H1 (cell line): ENCODE results near the gene TOP1. TPM values are rescaled to one million over a fixed set of nuclear protein-coding genes. Genes with fewer than 3 reads are reported as not detected.

Source experiments
- CTCF ChIA-PET: fragments of 300-600 bp; sonication (Branson Sonifier 250); formaldehyde crosslinking; loops from one replicate; lab custom pipeline; 2021; ENCODE audit not compliant: partially characterized antibody; lab: Charles Lee
- POLR2A ChIA-PET: fragments of 300-600 bp; sonication (Branson Sonifier 250); formaldehyde crosslinking; loops from one replicate; lab custom pipeline; 2021; ENCODE audit warnings: inconsistent platforms; ENCODE audit not compliant: partially characterized antibody; lab: Charles Lee
- DNase-seq, 2 experiments: peaks; one replicate each; pipeline versions ENCODE4 v3.0.0 to v3.0.0-alpha.2; 2010 to 2022; ENCODE audit warnings: low spot score in 2 of 2, low read depth in 1 of 2, mixed read lengths in 1 of 2
- FAIRE-seq: peaks from 2 replicates; lab custom pipeline; 2011; peaks lifted over from hg19 to GRCh38; lab: Jason Lieb, UNC
- H2AFZ ChIP-seq: 2 replicates; pipeline ENCODE4 v1.8.1; 2012; ENCODE audit warnings: low read length, inconsistent platforms
- H2AK5ac ChIP-seq: 2 replicates; pipeline ENCODE4 v1.6.1; 2013; ENCODE audit warnings: low read depth, low read length
- H2BK120ac ChIP-seq: replicated peaks from 2 replicates; pipeline ENCODE3; 2013; ENCODE audit warnings: low read depth, low read length, inconsistent platforms
- H2BK12ac ChIP-seq: 2 replicates; pipeline ENCODE4 v1.6.1; 2013; ENCODE audit warnings: low read depth, low read length
- H2BK15ac ChIP-seq: 2 replicates; pipeline ENCODE4 v1.6.1; 2013; ENCODE audit warnings: low read length
- H2BK20ac ChIP-seq: 2 replicates; pipeline ENCODE4 v1.6.1; 2013; ENCODE audit warnings: low read length
- H2BK5ac ChIP-seq: 2 replicates; pipeline ENCODE4 v1.6.1; 2013; ENCODE audit warnings: low read depth, low read length
- H3K14ac ChIP-seq: 2 replicates; pipeline ENCODE4 v1.6.1; 2013; ENCODE audit warnings: inconsistent platforms; ENCODE audit not compliant: insufficient read length
- H3K18ac ChIP-seq: 2 replicates; pipeline ENCODE4 v1.6.1; 2013; ENCODE audit warnings: low read length; ENCODE audit errors: extremely low read depth
- H3K23ac ChIP-seq: 2 replicates; pipeline ENCODE4 v1.6.1; 2013; ENCODE audit warnings: inconsistent platforms; ENCODE audit not compliant: insufficient read length
- H3K23me2 ChIP-seq: 2 replicates; pipeline ENCODE4 v1.6.1; 2013; ENCODE audit warnings: low read depth, low read length
- H3K27ac ChIP-seq: 2 replicates; pipeline ENCODE4 v1.6.1; 2011; ENCODE audit warnings: low read depth, low read length, inconsistent platforms
- H3K27me3 ChIP-seq, 4 experiments: replicated peaks in 1 of 4; 1 replicate in 1 of 4; 2 replicates in 3 of 4; pipeline versions ENCODE4 v1.6.1 to v1.8.1; 2011 to 2013; ENCODE audit warnings: low read length in 3 of 4, mild to moderate bottlenecking in 3 of 4, inconsistent platforms in 2 of 4, mixed read lengths in 2 of 4, moderate library complexity in 1 of 4; ENCODE audit not compliant: control insufficient read depth in 3 of 4, insufficient read depth in 3 of 4; ENCODE audit errors: extremely low read depth in 1 of 4
- H3K36me3 ChIP-seq, 4 experiments: 2 replicates each; pipeline versions ENCODE4 v1.6.1 to v1.8.1; 2011 to 2013; ENCODE audit warnings: mild to moderate bottlenecking in 4 of 4, low read length in 3 of 4, moderate library complexity in 2 of 4, control low read depth in 1 of 4, inconsistent platforms in 1 of 4; ENCODE audit not compliant: insufficient read depth in 4 of 4, control insufficient read depth in 2 of 4
- H3K4ac ChIP-seq: replicated peaks from 2 replicates; pipeline ENCODE3; 2013; ENCODE audit warnings: low read length, low read depth, mixed read lengths, inconsistent platforms; ENCODE audit not compliant: insufficient read length
- H3K4me1 ChIP-seq, 4 experiments: replicated peaks in 1 of 4; 1 replicate in 1 of 4; 2 replicates in 3 of 4; pipeline versions ENCODE4 v1.6.1 to v1.8.1; 2011 to 2013; ENCODE audit warnings: low read length in 3 of 4, inconsistent platforms in 2 of 4, mixed read lengths in 1 of 4; ENCODE audit not compliant: insufficient read depth in 4 of 4, control insufficient read depth in 3 of 4
- H3K4me2 ChIP-seq, 2 experiments: 2 replicates each; pipeline versions ENCODE4 v1.6.1 to v1.8.1; 2011 to 2013; ENCODE audit warnings: low read depth in 2 of 2, low read length in 2 of 2, control low read depth in 1 of 2, inconsistent platforms in 1 of 2, mild to moderate bottlenecking in 1 of 2; ENCODE audit not compliant: insufficient read depth in 1 of 2
- H3K4me3 ChIP-seq, 4 experiments: fragments of 200-600, 300-600 bp in 1 of 4; sonication (generic), shearing (Covaris generic), sonication (Bioruptor Twin) in 1 of 4; 2 replicates each; pipeline versions ENCODE4 v1.5.1 to v1.8.1; 2011 to 2016; ENCODE audit warnings: low read length in 4 of 4, low read depth in 3 of 4, control low read depth in 2 of 4, inconsistent platforms in 2 of 4, mild to moderate bottlenecking in 2 of 4, mixed read lengths in 1 of 4, moderate library complexity in 1 of 4; ENCODE audit not compliant: insufficient read depth in 2 of 4; ENCODE audit errors: extremely low read depth in 1 of 4
- H3K56ac ChIP-seq: replicated peaks from 2 replicates; pipeline ENCODE3; 2013; ENCODE audit warnings: low read depth, mild to moderate bottlenecking, mixed read lengths, low read length, inconsistent platforms; ENCODE audit not compliant: insufficient read length
- H3K79me1 ChIP-seq: 2 replicates; pipeline ENCODE4 v1.6.1; 2013; ENCODE audit warnings: low read depth, low read length, control low read depth
- H3K79me2 ChIP-seq, 2 experiments: 2 replicates each; pipeline versions ENCODE4 v1.6.1 to v1.8.1; 2012 to 2013; ENCODE audit warnings: low read length in 2 of 2, mild to moderate bottlenecking in 2 of 2, inconsistent platforms in 1 of 2; ENCODE audit not compliant: insufficient read depth in 2 of 2, control insufficient read depth in 1 of 2
- H3K9ac ChIP-seq, 4 experiments: replicated peaks in 1 of 4; 1 replicate in 1 of 4; 2 replicates in 3 of 4; pipeline versions ENCODE4 v1.6.1 to v1.8.1; 2011 to 2013; ENCODE audit warnings: low read depth in 3 of 4, low read length in 3 of 4, control low read depth in 2 of 4, mild to moderate bottlenecking in 2 of 4, moderate library complexity in 2 of 4, inconsistent platforms in 1 of 4; ENCODE audit errors: extremely low read depth in 1 of 4
- H3K9me3 ChIP-seq, 2 experiments: 2 replicates each; pipeline versions ENCODE4 v1.6.1 to v1.8.1; 2012 to 2013; ENCODE audit warnings: mild to moderate bottlenecking in 2 of 2, moderate library complexity in 2 of 2, control low read depth in 1 of 2, inconsistent platforms in 1 of 2, low read depth in 1 of 2, low read length in 1 of 2, mixed read lengths in 1 of 2; ENCODE audit not compliant: insufficient read depth in 2 of 2
- H4K20me1 ChIP-seq, 2 experiments: replicated peaks in 1 of 2; 2 replicates each; pipeline versions ENCODE3 to v1.8.1; 2011 to 2013; ENCODE audit warnings: inconsistent platforms in 2 of 2, low read length in 2 of 2, mild to moderate bottlenecking in 1 of 2; ENCODE audit not compliant: insufficient read depth in 2 of 2, control insufficient read depth in 1 of 2
- H4K5ac ChIP-seq: 2 replicates; pipeline ENCODE4 v1.6.1; 2013; ENCODE audit warnings: low read length, low read depth, mixed read lengths, inconsistent platforms; ENCODE audit not compliant: insufficient read length
- H4K8ac ChIP-seq: 2 replicates; pipeline ENCODE4 v1.8.0; 2013; ENCODE audit warnings: mild to moderate bottlenecking, moderate library complexity, low read length, inconsistent platforms; ENCODE audit not compliant: insufficient read depth; ENCODE audit errors: extremely low read depth
- H4K91ac ChIP-seq: replicated peaks from 2 replicates; pipeline ENCODE3; 2013; ENCODE audit warnings: low read length, mixed read lengths, inconsistent platforms; ENCODE audit not compliant: insufficient read length
- ASH2L ChIP-seq: fragments of 200-600, 300-600 bp; sonication (generic); IDR thresholded peaks from one replicate; pipeline ENCODE4 v1.7.1; 2017; ENCODE audit warnings: low read length
- CEBPB ChIP-seq: IDR thresholded peaks from 2 replicates; pipeline ENCODE4 v1.6.1; 2012; ENCODE audit warnings: low read depth, low read length
- CHD2 ChIP-seq: IDR thresholded peaks from 2 replicates; pipeline ENCODE4 v1.6.1; 2012; ENCODE audit warnings: low read length, improper control_type of control experiment
- EP300 ChIP-seq, 2 experiments: IDR thresholded peaks; 1 replicate in 1 of 2; 2 replicates in 1 of 2; pipeline ENCODE4 v1.6.1; 2011 to 2012; ENCODE audit warnings: low read depth in 2 of 2, low read length in 2 of 2, mild to moderate bottlenecking in 2 of 2, borderline replicate concordance in 1 of 2, inconsistent platforms in 1 of 2, moderate library complexity in 1 of 2
- EZH2 ChIP-seq: fragments of 200-600 bp; sonication (generic); IDR thresholded peaks from 2 replicates; pipeline ENCODE4 v1.7.1; 2012; ENCODE audit warnings: low read depth, mild to moderate bottlenecking, moderate library complexity, low read length, inconsistent platforms; ENCODE audit not compliant: severe bottlenecking
- NANOG ChIP-seq: IDR thresholded peaks from 2 replicates; pipeline ENCODE4 v1.6.1; 2011; ENCODE audit warnings: low read length, low read depth, mild to moderate bottlenecking, inconsistent platforms; ENCODE audit not compliant: insufficient read depth, poor library complexity, severe bottlenecking
- POU5F1 ChIP-seq: IDR thresholded peaks from 2 replicates; pipeline ENCODE4 v1.6.1; 2011; ENCODE audit warnings: low read depth, mild to moderate bottlenecking, low read length, moderate library complexity
- RXRA ChIP-seq: IDR thresholded peaks from 2 replicates; pipeline ENCODE4 v1.6.1; 2011; ENCODE audit warnings: low read depth, mild to moderate bottlenecking, low read length, moderate library complexity; ENCODE audit not compliant: insufficient read depth
- WGBS, 2 experiments: shearing (Covaris generic) in 1 of 2; methylation state at CpG; one replicate each; pipeline versions ENCODE4 v1.1.6 to v1.1.7; 2013 to 2015; ENCODE audit warnings: low lambda C conversion rate in 2 of 2, mixed read lengths in 2 of 2, inconsistent platforms in 1 of 2, low coverage in 1 of 2, missing lambda C conversion rate in 1 of 2; ENCODE audit not compliant: insufficient replicate concordance in 2 of 2, insufficient coverage in 1 of 2, insufficient read length in 1 of 2; ENCODE audit errors: extremely low coverage in 1 of 2, missing lambda C conversion rate in 1 of 2; 5-methylcytosine and 5-hydroxymethylcytosine counted together
- polyA plus RNA-seq, 7 experiments: library from polyadenylated mRNA; depleted of rRNA in 3 of 7; stranded (reverse) in 5 of 7; unstranded in 2 of 7; fragments of >200 nt in 5 of 7; fragments of 200-250 nt in 2 of 7; gene quantifications; 1 replicate in 5 of 7; 2 replicates in 1 of 7; 4 replicates in 1 of 7; pipeline versions ENCODE4 v1.2.1 to v1.2.3, GENCODE V29; 2011 to 2013; ENCODE audit warnings: missing spikeins in 2 of 7, mixed read lengths in 2 of 7
- total RNA-seq: library from RNA; stranded (reverse); fragmentation: NEBNext Ultra II Directional; extraction: Animal tissue kit (Norgen Biotek cat#: 25700); gene quantifications from 2 replicates; pipeline ENCODE4 v1.2.1, GENCODE V29; 2021
- TF ChIP-seq, protein P1 (sequence below), 3 experiments: IDR thresholded peaks; 1 replicate in 2 of 3; 2 replicates in 1 of 3; pipeline versions ENCODE4 v1.5.1 to v1.6.1; 2011; ENCODE audit warnings: low read length in 3 of 3, mild to moderate bottlenecking in 3 of 3, inconsistent platforms in 2 of 3, low read depth in 1 of 3, moderate library complexity in 1 of 3; ENCODE audit not compliant: insufficient read depth in 1 of 3; ENCODE audit errors: control extremely low read depth in 1 of 3

The TOP1 gene
- total and polyA plus RNA-seq, 2 of the 8 experiments (the other 6 are each of a cell fraction or from before 2014, with no cell fraction given), result 7.4 to 108 TPM

DNA sequence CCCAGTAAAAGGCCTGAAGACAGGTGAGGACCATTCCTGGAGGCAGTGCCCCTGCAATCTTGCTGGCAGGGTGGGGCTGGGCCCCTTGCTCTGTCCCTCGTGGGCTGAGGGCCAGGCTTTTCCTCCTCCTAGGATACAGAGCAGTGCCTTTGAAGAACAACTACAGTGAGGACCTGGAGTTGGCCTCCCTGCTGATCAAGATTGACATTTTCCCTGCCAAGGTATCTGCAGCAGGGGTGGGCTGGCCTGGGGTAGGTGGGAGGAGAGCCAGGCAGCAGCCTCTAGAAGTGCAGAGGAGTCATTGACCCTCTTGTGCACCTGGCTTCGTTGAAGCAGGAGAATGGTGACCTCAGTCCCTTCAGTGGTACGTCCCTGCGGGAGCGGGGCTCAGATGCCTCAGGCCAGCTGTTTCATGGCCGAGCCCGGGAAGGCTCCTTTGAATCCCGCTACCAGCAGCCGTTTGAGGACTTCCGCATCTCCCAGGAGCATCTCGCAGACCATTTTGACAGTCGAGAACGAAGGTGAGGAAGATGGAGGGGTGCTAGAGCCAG, 145.2 kb downstream of the TOP1 start:
- ChIA-PET CTCF (interaction anchor here (1.2 to 7.3 kb wide), 20 partner anchors 8 to 236 kb away, joined by 3 to 112 read pairs (median 6); partner anchors contain the start of gene LPIN3), POLR2A (interaction anchor here (1.0 kb wide), 1 partner anchor 15 kb away, joined by 3 read pairs; no protein-coding TSS in a partner anchor)
- FAIRE-seq, result no peak
- peaks cover 0 to 4% (median 0%) of the 10 kb centered on the region in 4 experiments; a peak in 1 of 7 replicates for H3K4me1 ChIP-seq
- no peak overlapping the region for H2BK15ac ChIP-seq
- H3K14ac ChIP-seq, result no peak overlapping the region
- H3K4me2 ChIP-seq, result no peak overlapping the region
- no peak overlapping the region for H2AK5ac ChIP-seq
- no peak overlapping the region for H3K56ac ChIP-seq
- no peak overlapping the region for H3K9ac ChIP-seq
- no peak overlapping the region for H2BK120ac ChIP-seq
- no peak overlapping the region for H4K91ac ChIP-seq
- no peak overlapping the region for H3K23ac ChIP-seq
- no peak overlapping the region for H3K4me3 ChIP-seq
- no peaks in the 10 kb centered on the region for H3K23me2 ChIP-seq
- H4K5ac ChIP-seq, result no peak overlapping the region
- WGBS, 2 experiments, result 96% methylated on average over 10 of the region's 13 CpGs; no CpG with 5 or more reads in 1 of the 2 experiments
- no peak overlapping the region for H2AFZ ChIP-seq
- H4K8ac ChIP-seq, result no peak overlapping the region
- H3K36me3 ChIP-seq, result peaks cover 36 to 71% (median 58%) of the 10 kb centered on the region in 4 experiments
- no peak overlapping the region for H3K4ac ChIP-seq
- H3K18ac ChIP-seq, result no peak overlapping the region
- DNase-seq, result peak in 1 of 2 experiments; percentile 17
- peaks cover 17% of the 10 kb centered on the region in 2 experiments for H4K20me1 ChIP-seq
- no peaks in the 10 kb centered on the region for H3K79me2 ChIP-seq
- H2BK12ac ChIP-seq, result no peak overlapping the region
- no peaks in the 10 kb centered on the region for H3K9me3 ChIP-seq
- H3K27me3 ChIP-seq, result no peaks in the 10 kb centered on the region
- no peak overlapping the region for H2BK5ac ChIP-seq
- H2BK20ac ChIP-seq, result no peak overlapping the region
- no peaks in the 10 kb centered on the region; the same call in 1 of the 2 replicates for H3K79me1 ChIP-seq
- H3K27ac ChIP-seq, result no peak overlapping the region
- TF ChIP-seq, protein P1, sequence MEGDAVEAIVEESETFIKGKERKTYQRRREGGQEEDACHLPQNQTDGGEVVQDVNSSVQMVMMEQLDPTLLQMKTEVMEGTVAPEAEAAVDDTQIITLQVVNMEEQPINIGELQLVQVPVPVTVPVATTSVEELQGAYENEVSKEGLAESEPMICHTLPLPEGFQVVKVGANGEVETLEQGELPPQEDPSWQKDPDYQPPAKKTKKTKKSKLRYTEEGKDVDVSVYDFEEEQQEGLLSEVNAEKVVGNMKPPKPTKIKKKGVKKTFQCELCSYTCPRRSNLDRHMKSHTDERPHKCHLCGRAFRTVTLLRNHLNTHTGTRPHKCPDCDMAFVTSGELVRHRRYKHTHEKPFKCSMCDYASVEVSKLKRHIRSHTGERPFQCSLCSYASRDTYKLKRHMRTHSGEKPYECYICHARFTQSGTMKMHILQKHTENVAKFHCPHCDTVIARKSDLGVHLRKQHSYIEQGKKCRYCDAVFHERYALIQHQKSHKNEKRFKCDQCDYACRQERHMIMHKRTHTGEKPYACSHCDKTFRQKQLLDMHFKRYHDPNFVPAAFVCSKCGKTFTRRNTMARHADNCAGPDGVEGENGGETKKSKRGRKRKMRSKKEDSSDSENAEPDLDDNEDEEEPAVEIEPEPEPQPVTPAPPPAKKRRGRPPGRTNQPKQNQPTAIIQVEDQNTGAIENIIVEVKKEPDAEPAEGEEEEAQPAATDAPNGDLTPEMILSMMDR (IDR thresholded peaks at IDR 0.05; ENCODE audit: control extremely low read depth in 1 of 3, insufficient read depth in 1 of 3, low read depth in 1 of 3, low read length in 3 of 3), result no peak
- TF ChIP-seq RXRA (no peak), NANOG (no peak), EZH2 (no peak), POU5F1 (no peak), CHD2 (no peak), EP300 (IDR thresholded peaks at IDR 0.05; ENCODE audit: borderline replicate concordance in 1 of 2, low read depth in 2 of 2, low read length in 2 of 2) (no peak), ASH2L (no peak), CEBPB (no peak)
